IPS-18a (cell line): ENCODE measurements around the gene POLR3GL.

Experiments used
- H3K27ac ChIP-seq: one replicate; pipeline ENCODE4 v1.5.1; 2013; ENCODE audit warnings: low read length
- H3K27me3 ChIP-seq: one replicate; pipeline ENCODE4 v1.6.1; 2013; ENCODE audit warnings: mild to moderate bottlenecking, low read length; ENCODE audit not compliant: control insufficient read depth, insufficient read depth
- H3K36me3 ChIP-seq: one replicate; pipeline ENCODE4 v1.6.1; 2013; ENCODE audit warnings: low read depth, low read length; ENCODE audit not compliant: control insufficient read depth
- H3K4me1 ChIP-seq: one replicate; pipeline ENCODE4 v1.6.1; 2013; ENCODE audit warnings: low read depth, low read length; ENCODE audit not compliant: control insufficient read depth
- H3K4me3 ChIP-seq: one replicate; pipeline ENCODE4 v1.5.1; 2013; ENCODE audit warnings: low read length
- H3K9ac ChIP-seq: one replicate; pipeline ENCODE4 v1.6.1; 2013; ENCODE audit warnings: mild to moderate bottlenecking, low read length, moderate library complexity
- H3K9me3 ChIP-seq: one replicate; pipeline ENCODE4 v1.6.1; 2013; ENCODE audit warnings: low read depth, low read length; ENCODE audit not compliant: control insufficient read depth

The POLR3GL gene

GRCh38 chr1:145978471-145978853 lies 14.0 kb downstream of the POLR3GL start:
- H3K27me3 ChIP-seq, result no peaks in the 10 kb centered on the region
- peak overlapping the region; percentile 91 for H3K27ac ChIP-seq
- no peaks in the 10 kb centered on the region for H3K36me3 ChIP-seq
- peak overlapping the region; percentile 53 for H3K4me3 ChIP-seq
- peaks cover 21% of the 10 kb centered on the region for H3K4me1 ChIP-seq
- no peaks in the 10 kb centered on the region for H3K9me3 ChIP-seq
- H3K9ac ChIP-seq, result peak overlapping the region; percentile 67

GRCh38 chr1:145978854-145979745 lies 14.6 kb downstream of the POLR3GL start:
- peak overlapping the region; percentile 67 for H3K9ac ChIP-seq
- H3K27ac ChIP-seq, result peak overlapping the region; percentile 91
- H3K36me3 ChIP-seq, result no peaks in the 10 kb centered on the region
- H3K4me1 ChIP-seq, result peaks cover 21% of the 10 kb centered on the region
- H3K4me3 ChIP-seq, result peak overlapping the region; percentile 53
- H3K27me3 ChIP-seq, result no peaks in the 10 kb centered on the region
- H3K9me3 ChIP-seq, result no peaks in the 10 kb centered on the region

GRCh38 chr1:145979746-145980456 lies 15.4 kb downstream of the POLR3GL start:
- no peak overlapping the region for H3K9ac ChIP-seq
- H3K27me3 ChIP-seq, result no peaks in the 10 kb centered on the region
- H3K9me3 ChIP-seq, result no peaks in the 10 kb centered on the region
- H3K4me3 ChIP-seq, result no peak overlapping the region
- peak overlapping the region; percentile 12 for H3K27ac ChIP-seq
- H3K36me3 ChIP-seq, result no peaks in the 10 kb centered on the region
- H3K4me1 ChIP-seq, result peaks cover 23% of the 10 kb centered on the region

GRCh38 chr1:145980457-145980994 lies 16.0 kb downstream of the POLR3GL start:
- Histone ChIP-seq H3K4me1 (peaks cover 29% of the 10 kb centered on the region), H3K4me3 (no peak overlapping the region), H3K27me3 (no peaks in the 10 kb centered on the region), H3K36me3 (no peaks in the 10 kb centered on the region), H3K9ac (no peak overlapping the region), H3K9me3 (no peaks in the 10 kb centered on the region), H3K27ac (no peak overlapping the region)

- H3K9ac ChIP-seq, result no peak overlapping the region
- H3K27ac ChIP-seq, result no peak overlapping the region
- peaks cover 26% of the 10 kb centered on the region for H3K4me1 ChIP-seq
These were observed 17.7 kb downstream of the POLR3GL start for GRCh38 chr1:145982010-145982723.

GRCh38 chr1:145983206-145983675 lies 18.8 kb downstream of the POLR3GL start:
- H3K36me3 ChIP-seq, result no peaks in the 10 kb centered on the region
- H3K27me3 ChIP-seq, result no peaks in the 10 kb centered on the region
- no peak overlapping the region for H3K27ac ChIP-seq
- H3K4me3 ChIP-seq, result no peak overlapping the region
- H3K9me3 ChIP-seq, result no peaks in the 10 kb centered on the region
- H3K4me1 ChIP-seq, result peaks cover 18% of the 10 kb centered on the region
- H3K9ac ChIP-seq, result no peak overlapping the region

More at GRCh38 chr1:145982010-145982723, 17.7 kb downstream of the POLR3GL start:
- no peaks in the 10 kb centered on the region for H3K36me3 ChIP-seq
- H3K27me3 ChIP-seq, result no peaks in the 10 kb centered on the region
- no peaks in the 10 kb centered on the region for H3K9me3 ChIP-seq
- no peak overlapping the region for H3K4me3 ChIP-seq

GRCh38 chr1:145983960-145984830 lies 19.7 kb downstream of the POLR3GL start:
- Histone ChIP-seq H3K36me3 (no peaks in the 10 kb centered on the region), H3K27ac (no peak overlapping the region), H3K4me3 (no peak overlapping the region), H3K9me3 (no peaks in the 10 kb centered on the region), H3K4me1 (peaks cover 8% of the 10 kb centered on the region), H3K9ac (no peak overlapping the region), H3K27me3 (no peaks in the 10 kb centered on the region)

- Histone ChIP-seq H3K36me3 (no peaks in the 10 kb centered on the region), H3K9ac (no peak overlapping the region), H3K27ac (no peak overlapping the region), H3K27me3 (no peaks in the 10 kb centered on the region), H3K9me3 (no peaks in the 10 kb centered on the region), H3K4me1 (peaks cover 8% of the 10 kb centered on the region), H3K4me3 (no peak overlapping the region)
These were observed 20.6 kb downstream of the POLR3GL start for GRCh38 chr1:145985129-145985501.

GRCh38 chr1:145985502-145986439 lies 21.3 kb downstream of the POLR3GL start:
- Histone ChIP-seq H3K4me3 (no peak overlapping the region), H3K4me1 (peaks cover 8% of the 10 kb centered on the region), H3K27ac (no peak overlapping the region), H3K9ac (no peak overlapping the region), H3K9me3 (no peaks in the 10 kb centered on the region), H3K27me3 (no peaks in the 10 kb centered on the region), H3K36me3 (no peaks in the 10 kb centered on the region)

- Histone ChIP-seq H3K27me3 (no peaks in the 10 kb centered on the region), H3K36me3 (no peaks in the 10 kb centered on the region), H3K27ac (no peak overlapping the region), H3K4me1 (peaks cover 8% of the 10 kb centered on the region), H3K9me3 (no peaks in the 10 kb centered on the region), H3K9ac (no peak overlapping the region), H3K4me3 (no peak overlapping the region)
These were observed 22.1 kb downstream of the POLR3GL start for GRCh38 chr1:145986551-145986950.
